ENCODE data around the gene RHBG.

The RHBG gene

GRCh38 chr1:156433602-156434001 is 64.6 kb downstream of the RHBG start:
- H3K27ac Mint-ChIP-seq, result no peak overlapping the region

More at GRCh38 chr1:156433602-156434001, 64.6 kb downstream of the RHBG start:
- no peak for DNase-seq
- no peaks in the 10 kb centered on the region for H3K9me3 Mint-ChIP-seq
- H3K4me1 Mint-ChIP-seq, result peaks cover 22% of the 10 kb centered on the region
- peaks cover 100% of the 10 kb centered on the region for H3K27me3 Mint-ChIP-seq
- peaks cover 2% of the 10 kb centered on the region for H3K36me3 Mint-ChIP-seq
- CTCF ChIA-PET, result interaction anchor here (1.2 to 6.0 kb wide), 3 partner anchors 12 to 48 kb away, joined by 3 to 42 read pairs (median 15); no protein-coding TSS in a partner anchor
- H3K4me3 Mint-ChIP-seq, result no peak overlapping the region

Data from activated naive CD4-positive, alpha-beta T cell treated with anti-CD3 and anti-CD28 coated beads, Interleukin-2, amount 10 ng/mL, durations not matched to agents 7 days and 5 days (primary cell).